ENCODE results near the gene SLC12A6.

The SLC12A6 gene

GRCh38 chr15:34275154-34275553 lies 62.4 kb downstream of the SLC12A6 start:
- DNase-seq (ENCODE audit: extremely low spot score) = no peak
- ChIA-PET POLR2A (no interaction called here), CTCF (interaction anchor here (0.6 kb wide), 1 partner anchor 217 kb away, joined by 4 read pairs; no protein-coding TSS in a partner anchor)
- TF ChIP-seq FOXA1 (IDR thresholded peaks at IDR 0.05) (no peak), L3MBTL2 (conservative IDR thresholded peaks at IDR 0.05) (no peak), ARNT (IDR thresholded peaks at IDR 0.05) (no peak), HDGF (IDR thresholded peaks at IDR 0.05; ENCODE audit: borderline replicate concordance) (no peak), NFRKB (IDR thresholded peaks at IDR 0.05) (no peak), ELF4 (IDR thresholded peaks at IDR 0.05) (no peak)

GRCh38 chr15:34271493-34271892 lies 66.1 kb downstream of the SLC12A6 start:
- no peak for DNase-seq (ENCODE audit: extremely low spot score)
- ChIA-PET POLR2A (no interaction called here), CTCF (no interaction called here)
- TF ChIP-seq SUZ12 (IDR thresholded peaks at IDR 0.05) (no peak), LEF1 (IDR thresholded peaks at IDR 0.05; ENCODE audit: borderline replicate concordance) (no peak), ARNT (IDR thresholded peaks at IDR 0.05) (no peak), HDGF (IDR thresholded peaks at IDR 0.05; ENCODE audit: borderline replicate concordance) (no peak), TARDBP (IDR thresholded peaks at IDR 0.05) (no peak), PKNOX1 (IDR thresholded peaks at IDR 0.05) (no peak), FOXK2 (IDR thresholded peaks at IDR 0.05) (no peak), FOXA1 (IDR thresholded peaks at IDR 0.05) (no peak), CTBP1 (IDR thresholded peaks at IDR 0.05; ENCODE audit: borderline replicate concordance) (no peak)

- TF ChIP-seq FOXA1 (IDR thresholded peaks at IDR 0.05) (no peak), TARDBP (IDR thresholded peaks at IDR 0.05) (no peak), SUZ12 (IDR thresholded peaks at IDR 0.05) (no peak)
- POLR2A ChIA-PET = no interaction called here
- no peak for DNase-seq (ENCODE audit: extremely low spot score)
- CTCF ChIA-PET = no interaction called here
These were observed 70.8 kb downstream of the SLC12A6 start for GRCh38 chr15:34266751-34267150.

- no peak for TF ChIP-seq ELF4 (IDR thresholded peaks at IDR 0.05)
- no peak for TF ChIP-seq L3MBTL2 (conservative IDR thresholded peaks at IDR 0.05)
- no peak for TF ChIP-seq NFRKB (IDR thresholded peaks at IDR 0.05)
- TF ChIP-seq FOXM1 (IDR thresholded peaks at IDR 0.05; ENCODE audit: borderline replicate concordance) = no peak
- TF ChIP-seq SUZ12 (IDR thresholded peaks at IDR 0.05) = no peak
- TF ChIP-seq PKNOX1 (IDR thresholded peaks at IDR 0.05) = no peak
- TF ChIP-seq LEF1 (IDR thresholded peaks at IDR 0.05; ENCODE audit: borderline replicate concordance) = no peak
- no peak for TF ChIP-seq ZNF384 (IDR thresholded peaks at IDR 0.05)
- no peak for TF ChIP-seq FOXA1 (IDR thresholded peaks at IDR 0.05)
- no peak for TF ChIP-seq HDGF (IDR thresholded peaks at IDR 0.05; ENCODE audit: borderline replicate concordance)
- no peak for TF ChIP-seq CTBP1 (IDR thresholded peaks at IDR 0.05; ENCODE audit: borderline replicate concordance)
- no peak for TF ChIP-seq ARNT (IDR thresholded peaks at IDR 0.05)
- TF ChIP-seq TARDBP (IDR thresholded peaks at IDR 0.05) = no peak
- no peak for TF ChIP-seq FOXK2 (IDR thresholded peaks at IDR 0.05)
- no peak for TF ChIP-seq SP1 (IDR thresholded peaks at IDR 0.05)
- POLR2A ChIA-PET = no interaction called here
- CTCF ChIA-PET = no interaction called here
- DNase-seq (ENCODE audit: extremely low spot score) = no peak
These were observed 73.5 kb downstream of the SLC12A6 start for GRCh38 chr15:34264076-34264475.

GRCh38 chr15:34262362-34262761 lies 75.2 kb downstream of the SLC12A6 start:
- POLR2A ChIA-PET = no interaction called here
- no peak for DNase-seq (ENCODE audit: extremely low spot score)
- no peak for TF ChIP-seq SUZ12 (IDR thresholded peaks at IDR 0.05)
- no peak for TF ChIP-seq FOXM1 (IDR thresholded peaks at IDR 0.05; ENCODE audit: borderline replicate concordance)
- TF ChIP-seq LEF1 (IDR thresholded peaks at IDR 0.05; ENCODE audit: borderline replicate concordance) = no peak
- no peak for TF ChIP-seq ELF4 (IDR thresholded peaks at IDR 0.05)
- TF ChIP-seq PKNOX1 (IDR thresholded peaks at IDR 0.05) = no peak
- TF ChIP-seq FOXA1 (IDR thresholded peaks at IDR 0.05) = no peak
- CTCF ChIA-PET = no interaction called here

- no peak for DNase-seq (ENCODE audit: extremely low spot score)
- ChIA-PET POLR2A (no interaction called here), CTCF (no interaction called here)
- TF ChIP-seq HDGF (IDR thresholded peaks at IDR 0.05; ENCODE audit: borderline replicate concordance) (no peak), BHLHE40 (IDR thresholded peaks at IDR 0.05; ENCODE audit: borderline replicate concordance) (no peak), ARNT (IDR thresholded peaks at IDR 0.05) (no peak), ELF4 (IDR thresholded peaks at IDR 0.05) (no peak), FOXA1 (IDR thresholded peaks at IDR 0.05) (no peak)
These were observed 78.0 kb downstream of the SLC12A6 start for GRCh38 chr15:34259566-34259965.

- ChIA-PET POLR2A (no interaction called here), CTCF (no interaction called here)
- no peak for DNase-seq (ENCODE audit: extremely low spot score)
- TF ChIP-seq ARNT (IDR thresholded peaks at IDR 0.05) (no peak), FOXA1 (IDR thresholded peaks at IDR 0.05) (no peak), FOXM1 (IDR thresholded peaks at IDR 0.05; ENCODE audit: borderline replicate concordance) (no peak), NFRKB (IDR thresholded peaks at IDR 0.05) (no peak), ELF4 (IDR thresholded peaks at IDR 0.05) (no peak), BHLHE40 (IDR thresholded peaks at IDR 0.05; ENCODE audit: borderline replicate concordance) (no peak), SUZ12 (IDR thresholded peaks at IDR 0.05) (no peak), FOXK2 (IDR thresholded peaks at IDR 0.05) (no peak), SP1 (IDR thresholded peaks at IDR 0.05) (no peak), TARDBP (IDR thresholded peaks at IDR 0.05) (no peak), ZNF384 (IDR thresholded peaks at IDR 0.05) (no peak), HDGF (IDR thresholded peaks at IDR 0.05; ENCODE audit: borderline replicate concordance) (no peak), PKNOX1 (IDR thresholded peaks at IDR 0.05) (no peak), LEF1 (IDR thresholded peaks at IDR 0.05; ENCODE audit: borderline replicate concordance) (no peak)
These were observed 79.4 kb downstream of the SLC12A6 start for GRCh38 chr15:34258151-34258550.
